ENCODE measurements around the gene OR8B2. TPM values are rescaled to one million over a fixed set of nuclear protein-coding genes. Genes with fewer than 3 reads are reported as not detected.

The OR8B2 gene
- total RNA-seq, 1 donor from 2014 or later, result not detected

DNA sequence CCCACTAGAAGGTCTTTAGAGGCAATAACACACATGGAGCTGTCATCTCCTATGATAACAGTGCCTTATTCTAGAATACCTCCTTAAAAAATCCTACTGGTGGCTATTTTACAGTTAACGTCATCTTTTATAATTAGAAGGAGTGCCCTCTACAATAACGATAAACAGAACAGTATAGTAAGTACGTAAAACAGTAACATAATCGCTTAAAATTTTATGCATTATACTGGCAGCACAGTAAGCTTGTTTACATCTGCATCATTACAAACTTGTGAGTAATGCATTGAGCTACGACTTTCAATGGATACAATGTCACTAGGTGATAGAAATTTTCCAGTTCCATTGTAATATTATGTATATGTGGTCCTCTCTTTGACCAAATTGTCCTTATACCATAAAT is 40.0 kb downstream of the OR8B2 start:
- no peak for ATAC-seq (ENCODE audit: low read depth)
- H3K4me3 Mint-ChIP-seq, result no peak overlapping the region
- POLR2A ChIA-PET, result no interaction called here

DNA sequence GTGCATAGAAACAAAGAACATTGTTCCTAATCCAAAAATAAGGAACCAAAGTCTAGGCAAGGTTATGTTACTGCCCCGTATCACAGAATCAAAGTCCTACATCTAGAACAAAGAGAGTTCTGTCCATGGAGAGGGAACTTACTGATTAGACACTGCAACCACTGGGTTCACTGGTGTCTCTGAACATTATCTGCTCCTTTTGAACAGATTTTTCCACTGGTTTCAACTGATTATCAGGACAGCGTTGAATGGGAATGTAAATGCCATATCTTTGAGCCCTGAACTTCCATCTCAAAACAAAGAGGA is 44.2 kb downstream of the OR8B2 start:
- no peak overlapping the region for H3K4me3 Mint-ChIP-seq
- CTCF ChIA-PET, result no interaction called here
- H3K27me3 Mint-ChIP-seq, result no peaks in the 10 kb centered on the region
- H3K36me3 Mint-ChIP-seq (ENCODE audit: low read depth), result no peaks in the 10 kb centered on the region
- no peak overlapping the region for H3K27ac Mint-ChIP-seq
- ATAC-seq (ENCODE audit: low read depth), result no peak
- TF ChIP-seq, protein P1, sequence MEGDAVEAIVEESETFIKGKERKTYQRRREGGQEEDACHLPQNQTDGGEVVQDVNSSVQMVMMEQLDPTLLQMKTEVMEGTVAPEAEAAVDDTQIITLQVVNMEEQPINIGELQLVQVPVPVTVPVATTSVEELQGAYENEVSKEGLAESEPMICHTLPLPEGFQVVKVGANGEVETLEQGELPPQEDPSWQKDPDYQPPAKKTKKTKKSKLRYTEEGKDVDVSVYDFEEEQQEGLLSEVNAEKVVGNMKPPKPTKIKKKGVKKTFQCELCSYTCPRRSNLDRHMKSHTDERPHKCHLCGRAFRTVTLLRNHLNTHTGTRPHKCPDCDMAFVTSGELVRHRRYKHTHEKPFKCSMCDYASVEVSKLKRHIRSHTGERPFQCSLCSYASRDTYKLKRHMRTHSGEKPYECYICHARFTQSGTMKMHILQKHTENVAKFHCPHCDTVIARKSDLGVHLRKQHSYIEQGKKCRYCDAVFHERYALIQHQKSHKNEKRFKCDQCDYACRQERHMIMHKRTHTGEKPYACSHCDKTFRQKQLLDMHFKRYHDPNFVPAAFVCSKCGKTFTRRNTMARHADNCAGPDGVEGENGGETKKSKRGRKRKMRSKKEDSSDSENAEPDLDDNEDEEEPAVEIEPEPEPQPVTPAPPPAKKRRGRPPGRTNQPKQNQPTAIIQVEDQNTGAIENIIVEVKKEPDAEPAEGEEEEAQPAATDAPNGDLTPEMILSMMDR (IDR thresholded peaks at IDR 0.05), result no peak
- H3K4me1 Mint-ChIP-seq, result peaks cover 7% of the 10 kb centered on the region
- POLR2A ChIA-PET, result no interaction called here
- intact Hi-C loops (cut with micrococcal nuclease), result no loop called here
- no peaks in the 10 kb centered on the region for H3K9me3 Mint-ChIP-seq
- no peak for DNase-seq

More for the DNA sequence above, 40.0 kb downstream of the OR8B2 start:
- H3K36me3 Mint-ChIP-seq (ENCODE audit: low read depth), result no peaks in the 10 kb centered on the region
- DNase-seq, result no peak
- CTCF ChIA-PET, result no interaction called here
- H3K27me3 Mint-ChIP-seq, result no peaks in the 10 kb centered on the region
- peaks cover 1% of the 10 kb centered on the region for H3K9me3 Mint-ChIP-seq
- peaks cover 5% of the 10 kb centered on the region for H3K4me1 Mint-ChIP-seq
- intact Hi-C loops (cut with micrococcal nuclease), result no loop called here
- TF ChIP-seq, protein P1 (IDR thresholded peaks at IDR 0.05), result no peak
- no peak overlapping the region for H3K27ac Mint-ChIP-seq

DNA sequence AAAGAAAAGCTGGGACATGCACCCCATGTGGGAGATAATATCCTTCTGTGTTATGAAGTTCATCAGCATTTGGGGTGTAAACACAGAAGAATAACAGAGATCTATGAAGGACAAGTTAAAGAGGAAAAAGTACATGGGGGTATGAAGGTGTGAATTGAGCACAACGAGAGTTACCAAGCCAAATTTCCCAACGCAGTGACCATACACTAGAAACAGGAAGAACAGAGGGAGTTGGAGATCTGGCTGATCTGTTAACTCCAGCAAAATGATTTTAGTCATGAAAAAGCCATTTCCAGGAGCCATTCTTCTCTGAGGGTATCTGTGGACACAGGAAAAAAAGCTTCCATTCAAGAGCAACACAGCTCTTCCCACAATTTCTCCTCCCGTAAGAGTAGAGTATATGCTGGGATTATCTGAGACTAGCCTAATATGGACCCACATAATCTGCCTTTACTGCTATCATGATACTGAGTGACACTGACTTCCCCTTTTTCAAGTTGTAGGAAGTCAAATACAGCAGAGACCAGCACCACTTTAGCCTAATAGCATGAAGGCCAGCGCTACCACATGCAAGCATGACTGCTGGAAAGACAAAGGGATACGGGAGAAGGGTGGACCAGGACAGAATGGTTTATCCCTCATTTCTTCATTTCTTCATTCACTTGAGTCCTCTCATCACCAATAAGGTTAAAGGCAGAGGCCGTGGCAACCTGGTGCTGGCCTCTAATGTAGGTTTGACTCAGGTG is 44.7 kb downstream of the OR8B2 start:
- no peak for DNase-seq

More for the DNA sequence above, 44.7 kb downstream of the OR8B2 start:
- H3K36me3 Mint-ChIP-seq (ENCODE audit: low read depth), result no peaks in the 10 kb centered on the region
- TF ChIP-seq, protein P1 (IDR thresholded peaks at IDR 0.05), result no peak
- CTCF ChIA-PET, result no interaction called here
- H3K9me3 Mint-ChIP-seq, result no peaks in the 10 kb centered on the region
- no peaks in the 10 kb centered on the region for H3K27me3 Mint-ChIP-seq
- intact Hi-C loops (cut with micrococcal nuclease), result loop anchor here (10.0 kb wide), 1 partner anchor 145 kb away; no protein-coding TSS in a partner anchor
- no peak overlapping the region for H3K27ac Mint-ChIP-seq
- ATAC-seq (ENCODE audit: low read depth), result no peak
- POLR2A ChIA-PET, result no interaction called here
- H3K4me1 Mint-ChIP-seq, result peaks cover 7% of the 10 kb centered on the region
- H3K4me3 Mint-ChIP-seq, result no peak overlapping the region

Other genes with a start within 250 kb of the OR8B2 start
- not detected in 2 replicates for gene OR10D3, start 201.2 kb downstream of the OR8B2 start, total RNA-seq
- gene OR8G1, start 143.4 kb downstream of the OR8B2 start, total RNA-seq, result not detected in 2 replicates
- not detected in 2 replicates for gene OR8G5, start 128.1 kb downstream of the OR8B2 start, total RNA-seq
- gene OR8D1, start 70.5 kb downstream of the OR8B2 start, total RNA-seq, result not detected in 2 replicates
- not detected in 2 replicates for gene OR8D2, start 64.3 kb downstream of the OR8B2 start, total RNA-seq
- gene OR8B3, start 14.5 kb upstream of the OR8B2 start, total RNA-seq, result not detected in 2 replicates
- gene OR8B4, start 40.4 kb upstream of the OR8B2 start, total RNA-seq, result not detected in 2 replicates
- not detected in 2 replicates for gene OR8B8, start 61.2 kb upstream of the OR8B2 start, total RNA-seq
- gene OR8B12, start 159.2 kb upstream of the OR8B2 start, total RNA-seq, result not detected in 2 replicates
- not detected in 2 replicates for gene OR8A1, start 185.5 kb upstream of the OR8B2 start, total RNA-seq
- not detected in 2 replicates for gene PANX3, start 226.9 kb upstream of the OR8B2 start, total RNA-seq
- 43.7 and 54.6 TPM in 2 replicates for gene TBRG1, start 238.4 kb upstream of the OR8B2 start, total RNA-seq